ENCODE results near the gene AHSP.
"Not testable (repeated sequence)": the region's sequence is repeated elsewhere in the genome, so short reads cannot be mapped to it uniquely, and the experiment has no call there.

AHSP gene

GRCh38 chr16:31521368-31521767 is 6.3 kb upstream of the AHSP start:
- no peak for DNase-seq (ENCODE audit: low read depth)
- no peak overlapping the region for H3K4me3 ChIP-seq (replicated peaks; ENCODE audit: low read depth, low read length)
- TF ChIP-seq, protein P1, sequence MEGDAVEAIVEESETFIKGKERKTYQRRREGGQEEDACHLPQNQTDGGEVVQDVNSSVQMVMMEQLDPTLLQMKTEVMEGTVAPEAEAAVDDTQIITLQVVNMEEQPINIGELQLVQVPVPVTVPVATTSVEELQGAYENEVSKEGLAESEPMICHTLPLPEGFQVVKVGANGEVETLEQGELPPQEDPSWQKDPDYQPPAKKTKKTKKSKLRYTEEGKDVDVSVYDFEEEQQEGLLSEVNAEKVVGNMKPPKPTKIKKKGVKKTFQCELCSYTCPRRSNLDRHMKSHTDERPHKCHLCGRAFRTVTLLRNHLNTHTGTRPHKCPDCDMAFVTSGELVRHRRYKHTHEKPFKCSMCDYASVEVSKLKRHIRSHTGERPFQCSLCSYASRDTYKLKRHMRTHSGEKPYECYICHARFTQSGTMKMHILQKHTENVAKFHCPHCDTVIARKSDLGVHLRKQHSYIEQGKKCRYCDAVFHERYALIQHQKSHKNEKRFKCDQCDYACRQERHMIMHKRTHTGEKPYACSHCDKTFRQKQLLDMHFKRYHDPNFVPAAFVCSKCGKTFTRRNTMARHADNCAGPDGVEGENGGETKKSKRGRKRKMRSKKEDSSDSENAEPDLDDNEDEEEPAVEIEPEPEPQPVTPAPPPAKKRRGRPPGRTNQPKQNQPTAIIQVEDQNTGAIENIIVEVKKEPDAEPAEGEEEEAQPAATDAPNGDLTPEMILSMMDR (IDR thresholded peaks at IDR 0.05; ENCODE audit: low read length, missing control alignments): no peak

DNA sequence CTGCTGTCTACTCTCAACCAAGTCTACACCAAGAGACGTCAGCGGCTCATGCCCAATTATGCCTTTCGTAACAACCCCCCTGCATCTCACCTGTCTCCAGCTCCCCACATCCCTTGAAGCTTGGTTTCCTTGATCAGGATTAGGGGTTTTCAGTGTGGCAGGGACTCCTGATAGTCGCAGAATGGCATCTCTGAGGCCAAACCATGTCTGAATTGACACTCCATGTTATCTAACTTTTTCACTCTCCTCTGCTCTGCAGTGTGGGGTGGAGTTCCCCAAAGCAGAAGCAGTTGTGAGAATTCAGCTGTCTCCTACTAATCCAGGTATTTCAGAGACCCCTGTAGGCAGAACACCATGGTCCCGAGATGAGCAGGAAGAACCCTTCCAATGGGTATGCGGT is 5.6 kb upstream of the AHSP start:
- H3K4me3 ChIP-seq (replicated peaks; ENCODE audit: low read depth, low read length): no peak overlapping the region
- TF ChIP-seq, protein P1 (IDR thresholded peaks at IDR 0.05; ENCODE audit: low read length, missing control alignments): no peak
- no peak for DNase-seq (ENCODE audit: low read depth)

DNA sequence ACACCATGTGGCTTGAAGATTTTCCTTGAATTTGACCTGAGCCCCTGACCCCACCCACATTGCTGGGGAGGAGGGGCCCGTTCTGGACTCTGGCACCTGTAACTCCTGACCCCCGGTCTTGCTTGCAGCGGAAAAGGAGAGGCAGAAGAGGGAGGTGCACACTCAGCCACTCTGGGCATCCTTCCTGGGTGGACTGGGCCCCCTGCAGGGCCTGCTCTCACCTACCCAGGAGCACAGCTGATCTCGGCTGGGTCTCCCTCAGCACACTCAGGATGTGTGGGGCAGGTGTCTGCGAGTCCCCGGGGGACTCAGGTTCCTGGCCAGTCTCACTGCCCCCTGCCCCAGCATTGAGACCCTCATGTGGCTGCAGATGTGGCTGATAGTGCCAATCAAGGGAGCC is 3.9 kb upstream of the AHSP start:
- H3K4me3 ChIP-seq (replicated peaks; ENCODE audit: low read depth, low read length); DNase-seq (ENCODE audit: low read depth): not testable (repeated sequence)

DNA sequence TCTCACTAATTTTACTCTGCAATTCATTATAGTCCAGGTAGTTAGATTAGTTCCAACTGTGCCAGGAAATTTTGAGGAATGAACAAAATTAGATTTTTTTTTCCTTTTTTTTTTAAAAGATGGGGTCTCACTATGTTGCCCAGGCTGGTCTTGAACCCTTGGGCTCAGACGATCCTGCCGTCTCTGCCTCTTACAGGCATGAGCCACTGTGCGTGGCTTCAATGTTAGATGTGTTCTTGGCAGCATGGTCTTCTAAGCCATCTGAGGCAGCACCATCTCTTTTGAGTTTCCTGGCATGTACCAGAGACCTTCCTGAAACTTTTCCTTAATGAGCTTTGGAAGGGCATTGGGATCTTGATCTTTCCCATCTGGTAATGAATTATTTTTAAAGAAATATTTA is 2.6 kb upstream of the AHSP start:
- DNase-seq (ENCODE audit: low read depth): no peak
- TF ChIP-seq, protein P1 (IDR thresholded peaks at IDR 0.05; ENCODE audit: low read length, missing control alignments): no peak
- no peak overlapping the region for H3K4me3 ChIP-seq (replicated peaks; ENCODE audit: low read depth, low read length)

DNA sequence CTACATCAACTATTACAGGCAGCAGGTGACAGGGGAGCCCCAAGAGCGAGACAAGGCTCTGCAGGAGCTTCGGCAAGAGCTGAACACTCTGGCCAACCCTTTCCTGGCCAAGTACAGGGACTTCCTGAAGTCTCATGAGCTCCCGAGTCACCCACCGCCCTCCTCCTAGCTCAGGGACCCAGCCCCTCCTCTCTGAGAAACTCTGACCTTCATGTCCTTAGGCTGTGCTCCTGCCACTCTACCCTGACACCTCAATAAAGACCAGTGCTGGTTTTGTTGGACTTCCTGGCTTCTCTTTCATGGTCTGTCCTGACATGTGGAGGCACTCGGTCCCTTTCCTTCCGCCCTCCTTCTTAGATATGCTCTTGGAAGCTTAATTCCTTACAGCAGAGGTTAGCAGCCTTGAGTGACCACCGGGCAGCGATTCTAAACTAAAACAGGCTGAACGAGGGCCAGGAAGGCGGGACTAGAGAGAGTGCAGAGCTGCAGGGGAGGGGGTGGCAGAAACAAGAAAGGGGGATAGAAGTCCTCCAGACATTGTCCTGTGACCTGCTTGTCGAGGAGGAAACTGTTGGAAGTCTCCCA is 915 bp downstream of the AHSP start:
- DNase-seq (ENCODE audit: low read depth): no peak
- TF ChIP-seq, protein P1 (IDR thresholded peaks at IDR 0.05; ENCODE audit: low read length, missing control alignments): no peak
- no peak overlapping the region for H3K4me3 ChIP-seq (replicated peaks; ENCODE audit: low read depth, low read length)

GRCh38 chr16:31529108-31529936 is 1.6 kb downstream of the AHSP start:
- no peak for DNase-seq (ENCODE audit: low read depth)
- TF ChIP-seq, protein P1 (IDR thresholded peaks at IDR 0.05; ENCODE audit: low read length, missing control alignments): no peak
- H3K4me3 ChIP-seq (replicated peaks; ENCODE audit: low read depth, low read length): no peak overlapping the region

DNA sequence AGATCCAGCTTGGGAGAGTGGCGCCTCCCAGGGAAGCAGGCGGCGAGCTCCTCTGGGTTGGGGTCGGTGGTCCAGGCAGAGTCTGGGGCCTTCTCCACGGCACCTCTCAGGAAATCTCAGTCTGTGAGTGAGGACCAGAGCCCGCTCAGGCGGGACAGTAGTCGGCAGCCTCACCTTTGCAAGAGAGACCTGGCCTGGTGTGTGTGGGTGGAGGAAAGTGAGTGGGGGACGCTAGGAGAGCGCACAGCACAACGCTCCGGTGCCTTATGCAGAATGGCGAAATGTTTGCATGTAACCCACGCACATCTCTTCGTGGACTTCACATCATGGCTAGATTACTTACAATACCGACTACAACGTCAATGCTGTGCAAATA is 2.2 kb downstream of the AHSP start:
- TF ChIP-seq, protein P1 (IDR thresholded peaks at IDR 0.05; ENCODE audit: low read length, missing control alignments): no peak
- no peak overlapping the region for H3K4me3 ChIP-seq (replicated peaks; ENCODE audit: low read depth, low read length)
- DNase-seq (ENCODE audit: low read depth): no peak
